Bronchial epithelial cell (primary cell): ENCODE results near the gene SRGAP1. TPM values are rescaled to one million over a fixed set of nuclear protein-coding genes. Genes with fewer than 3 reads are reported as not detected.
"Not testable (repeated sequence)": the region's sequence is repeated elsewhere in the genome, so short reads cannot be mapped to it uniquely, and the experiment has no call there.

Source experiments
- DNase-seq: peaks from one replicate; pipeline ENCODE4 v3.0.0-alpha.2; 2010; ENCODE audit warnings: low read depth
- FAIRE-seq: peaks from 2 replicates; lab custom pipeline; 2011; peaks lifted over from hg19 to GRCh38; lab: Jason Lieb, UNC
- H3K27me3 ChIP-seq: 2 replicates; pipeline ENCODE4 v1.5.1; 2011; ENCODE audit warnings: low read length; ENCODE audit not compliant: control insufficient read depth, insufficient read depth
- H3K36me3 ChIP-seq: 2 replicates; pipeline ENCODE4 v1.5.1; 2011; ENCODE audit warnings: low read length; ENCODE audit not compliant: control insufficient read depth, insufficient read depth
- H3K4me3 ChIP-seq: 2 replicates; pipeline ENCODE4 v1.5.1; 2011; ENCODE audit warnings: mild to moderate bottlenecking, low read depth, low read length, control low read depth
- total RNA-seq: library from RNA; depleted of rRNA; stranded (reverse); fragments of >200 nt; gene quantifications from 2 replicates; pipeline ENCODE4 v1.2.1, GENCODE V29; 2014
- TF ChIP-seq, protein P1 (sequence below): IDR thresholded peaks from 2 replicates; pipeline ENCODE4 v1.5.1; 2011; ENCODE audit warnings: mild to moderate bottlenecking, moderate library complexity, low read length, control low read depth, inconsistent platforms; ENCODE audit not compliant: insufficient read depth, severe bottlenecking

Gene SRGAP1
- total RNA-seq, 1 donor from 2014 or later = 4.5 TPM

DNA sequence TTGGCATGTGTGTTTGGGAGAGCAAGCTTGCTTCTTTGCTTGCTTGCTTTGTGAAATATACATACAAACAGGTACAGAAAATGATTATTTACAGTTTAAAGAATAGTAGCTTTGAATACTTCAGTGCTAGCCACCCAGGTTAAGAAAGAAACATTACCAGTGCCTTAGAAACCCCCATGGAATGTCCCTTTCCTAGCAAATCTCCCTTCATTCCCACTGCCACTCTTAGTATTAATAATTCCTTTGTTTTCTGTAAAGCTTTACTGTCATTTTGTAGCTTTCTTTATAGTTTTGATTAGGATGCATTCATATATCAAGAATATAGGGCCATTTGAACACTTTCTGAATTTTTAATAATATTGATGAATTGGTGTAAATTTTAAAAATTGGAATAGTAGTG is 9.5 kb downstream of the SRGAP1 start:
- FAIRE-seq = no peak
- no peak for DNase-seq
- TF ChIP-seq, protein P1, sequence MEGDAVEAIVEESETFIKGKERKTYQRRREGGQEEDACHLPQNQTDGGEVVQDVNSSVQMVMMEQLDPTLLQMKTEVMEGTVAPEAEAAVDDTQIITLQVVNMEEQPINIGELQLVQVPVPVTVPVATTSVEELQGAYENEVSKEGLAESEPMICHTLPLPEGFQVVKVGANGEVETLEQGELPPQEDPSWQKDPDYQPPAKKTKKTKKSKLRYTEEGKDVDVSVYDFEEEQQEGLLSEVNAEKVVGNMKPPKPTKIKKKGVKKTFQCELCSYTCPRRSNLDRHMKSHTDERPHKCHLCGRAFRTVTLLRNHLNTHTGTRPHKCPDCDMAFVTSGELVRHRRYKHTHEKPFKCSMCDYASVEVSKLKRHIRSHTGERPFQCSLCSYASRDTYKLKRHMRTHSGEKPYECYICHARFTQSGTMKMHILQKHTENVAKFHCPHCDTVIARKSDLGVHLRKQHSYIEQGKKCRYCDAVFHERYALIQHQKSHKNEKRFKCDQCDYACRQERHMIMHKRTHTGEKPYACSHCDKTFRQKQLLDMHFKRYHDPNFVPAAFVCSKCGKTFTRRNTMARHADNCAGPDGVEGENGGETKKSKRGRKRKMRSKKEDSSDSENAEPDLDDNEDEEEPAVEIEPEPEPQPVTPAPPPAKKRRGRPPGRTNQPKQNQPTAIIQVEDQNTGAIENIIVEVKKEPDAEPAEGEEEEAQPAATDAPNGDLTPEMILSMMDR = no peak
- Histone ChIP-seq H3K27me3 (no peaks in the 10 kb centered on the region), H3K36me3 (no peaks in the 10 kb centered on the region), H3K4me3 (no peak overlapping the region)

DNA sequence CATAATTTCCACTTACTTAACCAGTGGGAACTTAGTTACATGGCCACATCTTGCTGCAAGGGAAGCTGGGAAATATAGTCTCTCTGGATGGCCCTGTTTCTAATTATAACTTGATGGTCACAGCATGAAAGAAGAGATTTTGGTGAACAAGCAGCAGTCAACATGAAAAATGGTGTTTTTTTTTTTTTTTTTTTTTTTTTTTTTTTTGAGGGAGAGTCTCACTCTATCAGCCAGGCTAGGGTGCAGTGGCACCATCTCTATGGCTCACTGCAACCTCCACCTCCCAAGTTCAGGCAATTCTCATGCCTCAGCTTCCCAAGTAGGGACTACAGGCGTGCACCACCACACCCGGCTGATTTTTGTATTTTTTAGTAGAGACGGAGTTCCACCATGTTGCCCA is 10.8 kb downstream of the SRGAP1 start:
- no peaks in the 10 kb centered on the region for H3K27me3 ChIP-seq
- TF ChIP-seq, protein P1 = no peak
- no peak overlapping the region for H3K4me3 ChIP-seq
- peaks cover 2% of the 10 kb centered on the region for H3K36me3 ChIP-seq
- no peak for FAIRE-seq
- no peak for DNase-seq

DNA sequence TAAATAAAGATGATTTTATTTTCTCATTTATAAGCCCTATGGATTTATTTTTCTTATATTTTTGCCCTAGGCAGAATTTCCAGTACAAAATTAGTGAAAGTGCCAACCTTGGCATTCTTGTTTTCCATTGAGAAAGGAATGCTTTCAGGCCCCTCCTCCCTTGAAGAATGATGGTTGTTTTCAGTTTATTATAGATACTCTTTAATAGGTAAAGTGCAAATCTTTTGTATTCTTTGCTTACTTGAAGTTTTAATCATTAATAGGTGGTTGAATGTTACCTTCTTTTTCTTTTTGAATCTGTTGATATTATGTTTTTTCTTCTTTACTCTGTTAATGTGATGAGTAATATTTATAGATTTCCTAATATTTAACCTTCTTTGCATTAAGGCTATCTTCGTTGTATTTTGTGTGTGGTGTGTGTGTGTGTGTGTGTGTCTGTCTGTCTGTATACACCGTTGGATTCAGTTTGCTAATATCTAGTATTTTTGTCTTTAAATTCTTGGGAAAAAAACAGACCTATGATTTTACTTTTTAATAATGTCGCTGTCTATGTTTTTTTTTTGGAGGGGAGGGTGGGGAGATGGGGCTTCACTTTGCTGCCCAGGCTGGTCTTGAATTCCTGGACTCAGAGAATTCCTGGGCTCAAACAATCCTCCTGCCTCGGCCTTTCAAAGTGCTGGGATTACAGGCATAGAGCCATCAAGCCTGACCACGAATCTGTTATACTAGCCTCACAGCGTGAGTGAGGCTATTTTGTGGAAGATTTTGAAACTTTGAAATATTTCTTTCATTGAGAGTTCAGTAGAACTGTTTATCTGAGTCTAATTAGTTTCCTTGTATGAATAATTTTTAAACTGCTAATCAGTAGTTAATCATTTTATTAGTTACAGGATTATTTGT is 13.5 kb downstream of the SRGAP1 start:
- Histone ChIP-seq H3K27me3 (no peaks in the 10 kb centered on the region), H3K4me3 (no peak overlapping the region), H3K36me3 (peaks cover 2% of the 10 kb centered on the region)
- no peak for FAIRE-seq
- TF ChIP-seq, protein P1 = no peak
- no peak for DNase-seq

DNA sequence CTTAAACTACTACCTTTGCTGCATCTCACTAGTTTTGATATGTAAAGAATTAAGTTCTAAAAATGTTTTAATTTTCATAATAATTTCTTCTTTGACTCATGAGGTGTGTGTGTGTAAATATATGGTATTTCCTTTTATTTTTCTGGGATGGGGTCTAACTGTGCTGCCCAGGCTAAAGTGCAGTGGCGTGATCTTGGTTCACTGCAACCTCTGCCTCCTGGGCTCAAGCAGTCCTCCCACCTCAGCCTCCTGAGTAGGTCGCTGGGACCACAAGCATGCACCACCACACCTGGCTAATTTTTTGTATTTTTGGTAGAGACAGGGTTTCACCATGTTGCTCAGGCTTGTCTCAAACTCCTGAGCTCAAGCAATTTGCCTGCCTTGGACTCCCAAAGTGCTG is 15.4 kb downstream of the SRGAP1 start:
- not testable (repeated sequence) for DNase-seq, FAIRE-seq, H3K27me3 ChIP-seq, H3K4me3 ChIP-seq, H3K36me3 ChIP-seq

DNA sequence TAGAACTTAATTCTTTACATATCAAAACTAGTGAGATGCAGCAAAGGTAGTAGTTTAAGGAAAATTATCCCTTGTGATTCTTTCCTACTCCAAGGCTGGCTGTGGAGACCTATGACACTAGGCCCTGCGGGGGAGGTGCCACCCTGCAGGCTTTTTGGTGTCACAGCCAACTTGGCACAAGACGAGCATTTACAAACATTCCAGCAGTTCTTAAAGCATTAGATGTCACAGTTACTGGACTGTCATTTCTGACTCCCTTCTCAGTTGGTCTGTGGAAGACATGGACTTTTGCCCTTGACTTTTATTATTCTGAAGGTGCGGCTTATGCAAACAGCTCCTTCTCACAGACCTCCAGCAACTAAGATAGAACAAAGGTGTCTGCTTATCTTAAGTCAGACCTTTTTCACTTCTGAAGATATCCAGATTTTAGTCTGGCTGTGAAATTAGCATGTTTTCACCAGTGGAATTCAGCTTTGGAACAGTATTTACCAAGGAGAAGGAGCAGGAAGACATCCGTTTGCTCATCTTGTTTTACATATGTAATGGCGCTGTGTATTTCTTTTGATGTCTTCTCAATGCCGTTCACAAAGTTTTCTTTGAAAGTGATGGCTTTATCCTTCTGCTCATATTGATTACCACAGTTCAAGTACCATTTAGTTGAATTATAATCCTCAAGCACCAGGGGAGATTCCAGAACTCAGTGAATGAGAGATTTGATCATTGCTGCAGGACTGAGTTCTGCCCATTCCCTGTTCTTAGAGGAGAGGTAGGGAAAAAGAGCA is 17.9 kb downstream of the SRGAP1 start:
- Histone ChIP-seq H3K27me3 (no peaks in the 10 kb centered on the region), H3K4me3 (no peak overlapping the region), H3K36me3 (peaks cover 5% of the 10 kb centered on the region)
- TF ChIP-seq, protein P1 = no peak
- FAIRE-seq (no peak), DNase-seq (peak; percentile 25)

DNA sequence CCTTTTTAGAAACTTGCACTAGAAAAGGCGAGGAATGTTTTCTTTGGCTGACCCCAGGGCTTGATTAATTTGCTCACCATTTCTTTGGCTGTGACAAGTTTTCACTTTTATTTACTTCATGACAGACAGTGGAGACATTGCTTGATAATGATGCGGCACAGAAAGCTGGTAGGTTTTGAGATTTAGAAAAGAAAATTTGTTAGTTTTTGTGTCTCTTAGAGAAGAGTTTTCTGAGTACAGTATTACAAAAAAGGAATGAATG is 18.4 kb downstream of the SRGAP1 start:
- Histone ChIP-seq H3K4me3 (no peak overlapping the region), H3K27me3 (no peaks in the 10 kb centered on the region), H3K36me3 (peaks cover 5% of the 10 kb centered on the region)
- no peak for FAIRE-seq
- TF ChIP-seq, protein P1 = no peak
- no peak for DNase-seq
